Sigmoid colon (tissue), 7 donors: Measurements from ENCODE around the gene SIK2. TPM values are rescaled to one million over a fixed set of nuclear protein-coding genes. Genes with fewer than 3 reads are reported as not detected.

Source experiments
- DNase-seq: peaks from one replicate; pipeline ENCODE4 v3.0.0-alpha.2; 2019
- H3K27ac ChIP-seq, 4 donors: fragments of 200-600 bp; sonication (generic); one replicate each; pipeline ENCODE4 v1.5.1; 2016 to 2019; ENCODE audit warnings: mild to moderate bottlenecking in 1 of 4
- H3K27me3 ChIP-seq, 3 donors: fragments of 200-600 bp; sonication (generic); one replicate each; pipeline ENCODE4 v1.5.1; 2019; ENCODE audit warnings: mild to moderate bottlenecking in 1 of 3
- H3K36me3 ChIP-seq, 4 donors: fragments of 200-600 bp; sonication (generic); one replicate each; pipeline ENCODE4 v1.5.1; 2016 to 2019
- H3K4me1 ChIP-seq, 4 donors: fragments of 200-600 bp; sonication (generic); one replicate each; pipeline ENCODE4 v1.5.1; 2017 to 2019
- H3K4me3 ChIP-seq, 4 donors: fragments of 200-600 bp; sonication (generic); one replicate each; pipeline ENCODE4 v1.5.1; 2017 to 2019; ENCODE audit warnings: mild to moderate bottlenecking in 2 of 4, moderate library complexity in 1 of 4
- H3K9me3 ChIP-seq, 4 donors: fragments of 200-600 bp in 3 of 4; sonication (generic) in 3 of 4; one replicate each; pipeline versions ENCODE4 v1.5.1 to v1.6.1; 2013 to 2019
- EP300 ChIP-seq, 4 donors: sonication (generic); formaldehyde crosslinking; IDR thresholded peaks; one replicate each; pipeline ENCODE4 v1.6.1; 2017; ENCODE audit warnings: antibody characterized with exemption in 4 of 4
- POLR2A ChIP-seq, 2 donors: fragments of 450-650 bp; IDR thresholded peaks; one replicate each; pipeline ENCODE4 v1.6.1; 2016; ENCODE audit warnings: antibody characterized with exemption in 2 of 2, mild to moderate bottlenecking in 2 of 2, moderate library complexity in 2 of 2
- POLR2AphosphoS5 ChIP-seq, 4 donors: sonication (generic); formaldehyde crosslinking; IDR thresholded peaks; one replicate each; pipeline ENCODE4 v1.6.1; 2017; ENCODE audit warnings: antibody characterized with exemption in 4 of 4
- WGBS, 2 donors: extraction: QIAGEN DNeasy Blood & Tissue Kit; methylation state at CpG; one replicate each; pipeline ENCODE4 v1.1.7; 2013; 5-methylcytosine and 5-hydroxymethylcytosine counted together
- intact Hi-C: fragments of 100-400 bp; cut with DNase I; formaldehyde crosslinking; loops from one replicate; pipeline ENCODE4 v1.15.1; 2023
- polyA plus RNA-seq, 3 donors: library from polyadenylated mRNA; stranded (reverse); fragments of 200-250 nt; gene quantifications; one replicate each; pipeline ENCODE4 v1.2.3, GENCODE V29; 2013
- total RNA-seq, 4 donors: library from RNA; depleted of rRNA; stranded (reverse); fragments of >200 nt; gene quantifications; one replicate each; pipeline ENCODE4 v1.1.0, GENCODE V29; 2016
- TF ChIP-seq, protein P1 (sequence below), 4 experiments: fragments of 450-650 bp in 3 of 4; fragments of 200-600 bp in 1 of 4; IDR thresholded peaks; one replicate each; pipeline ENCODE4 v1.5.1; 2016 to 2019; ENCODE audit warnings: antibody characterized with exemption in 4 of 4, mild to moderate bottlenecking in 3 of 4, moderate library complexity in 2 of 4
- donor health status: healthy with polysubstance abuse.
- donor health status: Bipolar disorder and iron deficiency.
- donor health status: healthy.

SIK2 gene
- total and polyA plus RNA-seq, 7 donors, result 4.8 to 14.1 (median 10.7) TPM

DNA sequence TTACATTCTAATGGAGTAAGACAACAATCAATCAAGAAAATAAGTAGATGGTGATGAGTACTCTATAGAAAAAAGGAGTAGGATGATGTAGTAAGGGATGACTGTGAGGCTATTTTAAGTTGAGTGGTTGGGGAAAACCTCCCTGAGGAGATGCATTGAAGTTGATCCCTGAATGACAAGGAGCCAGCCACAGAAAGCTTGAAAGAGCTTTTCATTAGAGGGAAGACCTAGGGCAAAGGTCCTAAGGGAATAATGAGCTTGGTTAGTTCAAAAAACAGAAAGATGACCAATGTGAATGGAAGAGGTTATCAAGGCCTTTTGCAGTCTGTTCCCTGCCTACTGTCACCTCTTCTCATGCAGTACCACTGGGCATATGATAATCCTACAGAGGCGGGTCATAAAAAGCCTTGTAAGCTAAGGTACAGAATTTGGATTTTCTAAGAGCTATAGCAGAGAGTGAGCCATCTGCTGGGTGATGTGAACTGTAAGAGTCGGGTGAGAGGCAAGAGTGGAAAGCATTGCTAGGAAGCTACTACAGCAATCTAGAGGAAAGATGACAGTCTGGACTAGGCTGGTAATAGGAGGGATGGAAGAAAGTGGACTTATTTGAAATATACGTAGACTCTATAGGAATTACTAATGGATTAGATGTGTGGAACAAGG lies 160.9 kb downstream of the SIK2 start:
- H3K36me3 ChIP-seq, result peaks cover 12 to 56% (median 27%) of the 10 kb centered on the region in 4 donors

GRCh38 chr11:111764621-111765020 lies 162.4 kb downstream of the SIK2 start:
- intact Hi-C loops, result no loop called here

More for the DNA sequence above, 160.9 kb downstream of the SIK2 start:
- H3K9me3 ChIP-seq, result no peaks in the 10 kb centered on the region
- no peaks in the 10 kb centered on the region for H3K27me3 ChIP-seq
- WGBS, 2 donors, result 86 to 89% methylated on average over 3 of the region's 3 CpGs
- intact Hi-C loops, result no loop called here
- TF ChIP-seq POLR2A (IDR thresholded peaks at IDR 0.05), result no peak
- no peak for TF ChIP-seq EP300 (IDR thresholded peaks at IDR 0.05)
- TF ChIP-seq, protein P1, sequence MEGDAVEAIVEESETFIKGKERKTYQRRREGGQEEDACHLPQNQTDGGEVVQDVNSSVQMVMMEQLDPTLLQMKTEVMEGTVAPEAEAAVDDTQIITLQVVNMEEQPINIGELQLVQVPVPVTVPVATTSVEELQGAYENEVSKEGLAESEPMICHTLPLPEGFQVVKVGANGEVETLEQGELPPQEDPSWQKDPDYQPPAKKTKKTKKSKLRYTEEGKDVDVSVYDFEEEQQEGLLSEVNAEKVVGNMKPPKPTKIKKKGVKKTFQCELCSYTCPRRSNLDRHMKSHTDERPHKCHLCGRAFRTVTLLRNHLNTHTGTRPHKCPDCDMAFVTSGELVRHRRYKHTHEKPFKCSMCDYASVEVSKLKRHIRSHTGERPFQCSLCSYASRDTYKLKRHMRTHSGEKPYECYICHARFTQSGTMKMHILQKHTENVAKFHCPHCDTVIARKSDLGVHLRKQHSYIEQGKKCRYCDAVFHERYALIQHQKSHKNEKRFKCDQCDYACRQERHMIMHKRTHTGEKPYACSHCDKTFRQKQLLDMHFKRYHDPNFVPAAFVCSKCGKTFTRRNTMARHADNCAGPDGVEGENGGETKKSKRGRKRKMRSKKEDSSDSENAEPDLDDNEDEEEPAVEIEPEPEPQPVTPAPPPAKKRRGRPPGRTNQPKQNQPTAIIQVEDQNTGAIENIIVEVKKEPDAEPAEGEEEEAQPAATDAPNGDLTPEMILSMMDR (IDR thresholded peaks at IDR 0.05), result no peak
- TF ChIP-seq POLR2AphosphoS5 (IDR thresholded peaks at IDR 0.05), result no peak
- no peak for DNase-seq
- no peak overlapping the region for H3K4me3 ChIP-seq
- H3K4me1 ChIP-seq, result peaks cover 0 to 27% (median 15%) of the 10 kb centered on the region in 4 donors
- H3K27ac ChIP-seq, result no peak overlapping the region

GRCh38 chr11:111765320-111765983 lies 163.2 kb downstream of the SIK2 start:
- TF ChIP-seq POLR2AphosphoS5 (IDR thresholded peaks at IDR 0.05) (no peak), EP300 (IDR thresholded peaks at IDR 0.05) (no peak), POLR2A (IDR thresholded peaks at IDR 0.05) (no peak)
- TF ChIP-seq, protein P1 (IDR thresholded peaks at IDR 0.05), result no peak
- H3K4me3 ChIP-seq, result peak overlapping the region; percentile 68 to 93 (median 89)
- no peaks in the 10 kb centered on the region for H3K9me3 ChIP-seq
- H3K36me3 ChIP-seq, result peaks cover 7 to 32% (median 10%) of the 10 kb centered on the region in 4 donors
- intact Hi-C loops, result no loop called here
- no peaks in the 10 kb centered on the region for H3K27me3 ChIP-seq
- peak overlapping the region; percentile 77 to 94 (median 90) for H3K27ac ChIP-seq
- peaks cover 0 to 27% (median 15%) of the 10 kb centered on the region in 4 donors for H3K4me1 ChIP-seq
- no peak for DNase-seq
- WGBS, 2 donors, result 1 to 2% methylated on average over 28 of the region's 28 CpGs

More at GRCh38 chr11:111764621-111765020, 162.4 kb downstream of the SIK2 start:
- TF ChIP-seq POLR2AphosphoS5 (IDR thresholded peaks at IDR 0.05), result no peak
- TF ChIP-seq, protein P1 (IDR thresholded peaks at IDR 0.05), result no peak
- H3K4me1 ChIP-seq, result peaks cover 0 to 27% (median 15%) of the 10 kb centered on the region in 4 donors
- DNase-seq, result no peak
- no peaks in the 10 kb centered on the region for H3K9me3 ChIP-seq
- 12 to 59% methylated on average over 1 of the region's 1 CpG for WGBS, 2 donors
- peak overlapping the region in 1 of 4 donors; percentile 89 for H3K4me3 ChIP-seq
- H3K27ac ChIP-seq, result peak overlapping the region in 1 of 4 donors; percentile 94
- H3K36me3 ChIP-seq, result peaks cover 10 to 41% (median 17%) of the 10 kb centered on the region in 4 donors
- no peaks in the 10 kb centered on the region for H3K27me3 ChIP-seq

DNA sequence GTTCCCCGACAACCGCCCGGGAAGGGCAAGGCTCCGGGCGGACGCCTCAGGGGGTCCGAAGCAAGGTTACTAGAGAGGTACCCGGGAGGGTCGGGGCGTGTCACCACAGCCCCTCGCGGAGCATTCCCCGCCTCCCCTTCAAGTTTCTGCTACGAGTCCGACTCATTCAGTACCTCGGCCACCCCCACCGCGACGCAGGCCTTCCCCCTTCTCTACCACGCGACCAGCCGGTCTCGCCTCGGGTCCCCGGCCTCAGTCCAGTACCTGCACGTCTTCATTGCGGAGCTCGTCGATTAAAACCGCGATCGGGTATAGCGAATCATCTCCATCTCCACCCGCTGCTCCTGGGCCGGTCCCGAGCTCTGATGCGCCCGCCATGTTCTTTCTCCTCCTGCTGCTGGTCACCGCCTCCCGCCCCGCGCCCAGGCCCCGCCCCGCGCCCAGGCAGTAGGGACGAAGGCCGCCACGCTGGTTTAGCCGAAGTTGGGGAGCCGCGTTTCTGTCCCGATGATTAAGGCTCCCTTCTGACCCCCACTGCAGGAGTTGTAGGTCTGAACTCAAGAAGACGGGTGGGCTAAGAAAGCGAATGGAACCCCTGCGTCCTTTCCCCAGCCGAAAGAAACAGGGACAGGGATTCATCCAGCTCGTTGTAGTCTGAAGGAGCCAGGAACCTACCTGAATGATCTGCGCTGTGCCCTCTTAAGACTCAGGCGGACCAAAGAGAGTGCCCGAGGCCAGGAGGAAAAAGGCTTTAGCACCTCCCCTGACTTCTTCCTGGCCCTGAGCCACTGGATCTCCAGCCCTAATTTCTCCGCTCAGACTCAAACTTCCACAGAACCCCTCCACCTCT lies 164.0 kb downstream of the SIK2 start, which contains the start of gene PPP2R1B:
TSS of gene PPP2R1B (minus strand) at position 406 of the 850 bp plus-strand sequence. CDS start at position 378, 28 bp downstream.
- TF ChIP-seq, protein P1 (IDR thresholded peaks at IDR 0.05), result no peak
- TF ChIP-seq POLR2A (IDR thresholded peaks at IDR 0.05) (peak in 1 of 2 donors; percentile 47), EP300 (IDR thresholded peaks at IDR 0.05) (no peak), POLR2AphosphoS5 (IDR thresholded peaks at IDR 0.05) (peak; percentile 42 to 84 (median 78))
- Histone ChIP-seq H3K4me3 (peak within 1 kb of the TSS; percentile 68 to 93 (median 89)), H3K27me3 (no peaks in the 10 kb centered on the region), H3K27ac (peak within 1 kb of the TSS; percentile 77 to 94 (median 90)), H3K9me3 (no peaks in the 10 kb centered on the region), H3K4me1 (peaks cover 0 to 27% (median 15%) of the 10 kb centered on the region in 4 donors), H3K36me3 (peaks cover 2 to 25% (median 5%) of the 10 kb centered on the region in 4 donors)
- WGBS, 2 donors, result 0 to 1% methylated on average over 61 of the region's 61 CpGs
- DNase-seq, result peak; percentile 85
- intact Hi-C loops, result loop anchor here (1.0 kb wide), 1 partner anchor 164 kb away; the partner anchor contains the start of gene SIK2
